GM23338 (cell line): ENCODE measurements around the gene UBALD2.
A peak's percentile ranks its signal among the peaks of the same experiment; 100 is the strongest.

Source experiments
- CREB1 ChIP-seq: fragments of 250-450 bp; sonication (Bioruptor Pico); IDR thresholded peaks from 2 replicates; pipeline ENCODE4 v1.5.0; 2020; ENCODE audit warnings: low read depth, mild to moderate bottlenecking, moderate library complexity
- CTCF ChIP-seq, 2 experiments: fragments of 200-600 bp in 1 of 2; sonication (generic) in 1 of 2; conservative IDR thresholded peaks; 2 replicates each; pipeline versions ENCODE4 v1.5.1 to v1.6.1; 2016 to 2017; ENCODE audit warnings: antibody characterized with exemption in 2 of 2, low read depth in 2 of 2, mild to moderate bottlenecking in 2 of 2, moderate library complexity in 1 of 2
- EZH2 ChIP-seq: fragments of 200-600 bp; sonication (generic); IDR thresholded peaks from one replicate; pipeline ENCODE4 v1.8.0; 2017; ENCODE audit warnings: antibody characterized with exemption, mild to moderate bottlenecking, low read depth; ENCODE audit not compliant: unreplicated experiment
- EZH2phosphoT487 ChIP-seq: fragments of 200-600 bp; sonication (generic); IDR thresholded peaks from one replicate; pipeline ENCODE4 v1.8.1; 2018; ENCODE audit warnings: antibody characterized with exemption; ENCODE audit not compliant: unreplicated experiment

- TF ChIP-seq CREB1: no peak
- TF ChIP-seq CTCF (conservative IDR thresholded peaks at IDR 0.05; ENCODE audit: low read depth in 2 of 2): peak in 1 of 2 experiments; percentile 32; a peak in 1 of 4 replicates
- no peak for TF ChIP-seq EZH2
- TF ChIP-seq EZH2phosphoT487: no peak
These were observed 9.2 kb downstream of the UBALD2 start for GRCh38 chr17:76274112-76274956.
